GM21447 (cell line): Measurements from ENCODE around the gene SSH3.

Experiments used
- ATAC-seq: cut with Tn5 transposase; IDR thresholded peaks from one replicate; pipeline ENCODE4 v1.9.1; 2021; ENCODE audit not compliant: unreplicated experiment

SSH3 gene

DNA sequence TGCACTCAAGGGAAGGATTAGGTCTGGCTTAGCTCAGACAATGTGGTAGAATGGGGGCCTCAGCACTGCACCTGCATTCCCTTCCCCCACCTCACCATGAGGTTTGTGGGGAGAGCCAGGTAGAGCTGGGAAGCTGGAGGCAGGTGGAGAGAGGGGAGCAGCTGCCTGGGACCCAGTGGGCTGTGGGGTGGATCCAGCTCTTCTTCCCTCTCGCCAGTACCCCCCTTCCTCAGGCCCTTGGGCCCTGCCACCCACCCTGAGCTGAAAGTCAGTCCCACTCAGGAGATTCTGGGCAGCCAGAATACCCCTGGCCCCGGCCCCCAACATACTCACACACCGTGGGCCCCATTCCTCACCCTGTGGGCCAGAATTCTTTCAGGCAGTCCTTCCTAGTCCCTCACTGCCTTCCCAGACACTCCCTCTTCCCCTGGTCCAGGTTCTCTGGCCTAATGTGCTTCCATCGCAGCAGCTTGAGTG lies 53.1 kb downstream of the SSH3 start:
- ATAC-seq = no peak

DNA sequence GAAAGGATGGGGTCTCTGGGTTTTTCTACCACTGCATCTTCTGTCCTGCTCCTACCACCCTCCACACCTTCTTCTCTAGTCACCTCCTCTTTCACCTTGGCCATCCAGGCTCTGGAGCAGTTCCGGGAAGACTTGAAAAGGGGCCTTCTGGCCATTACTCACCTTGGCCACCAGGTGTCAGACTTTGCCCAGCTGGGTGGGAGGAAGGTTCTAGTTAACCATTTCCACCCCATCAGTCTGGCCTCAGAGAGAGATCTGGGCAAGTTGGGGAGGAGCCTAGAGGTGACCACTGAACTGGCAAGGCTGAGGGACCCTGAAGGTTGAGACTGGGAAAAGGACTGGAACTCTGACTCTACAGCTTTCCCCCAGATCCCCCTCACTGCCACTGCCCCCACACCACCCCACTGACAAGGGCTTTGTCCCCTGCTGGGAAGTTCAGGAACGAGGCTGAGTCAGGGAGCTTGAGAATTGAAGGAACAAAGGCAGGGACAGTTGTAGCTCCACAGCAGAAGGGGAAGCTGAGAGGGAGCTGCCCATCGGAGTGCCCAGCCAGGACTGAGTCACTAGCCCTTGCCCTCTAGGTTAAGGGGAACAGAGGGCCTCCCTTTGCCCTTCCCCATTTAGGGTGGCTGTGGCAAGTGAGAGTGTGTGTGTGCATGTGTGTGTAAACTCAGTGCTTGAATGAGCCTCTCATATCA lies 53.7 kb downstream of the SSH3 start:
- ATAC-seq = no peak

DNA sequence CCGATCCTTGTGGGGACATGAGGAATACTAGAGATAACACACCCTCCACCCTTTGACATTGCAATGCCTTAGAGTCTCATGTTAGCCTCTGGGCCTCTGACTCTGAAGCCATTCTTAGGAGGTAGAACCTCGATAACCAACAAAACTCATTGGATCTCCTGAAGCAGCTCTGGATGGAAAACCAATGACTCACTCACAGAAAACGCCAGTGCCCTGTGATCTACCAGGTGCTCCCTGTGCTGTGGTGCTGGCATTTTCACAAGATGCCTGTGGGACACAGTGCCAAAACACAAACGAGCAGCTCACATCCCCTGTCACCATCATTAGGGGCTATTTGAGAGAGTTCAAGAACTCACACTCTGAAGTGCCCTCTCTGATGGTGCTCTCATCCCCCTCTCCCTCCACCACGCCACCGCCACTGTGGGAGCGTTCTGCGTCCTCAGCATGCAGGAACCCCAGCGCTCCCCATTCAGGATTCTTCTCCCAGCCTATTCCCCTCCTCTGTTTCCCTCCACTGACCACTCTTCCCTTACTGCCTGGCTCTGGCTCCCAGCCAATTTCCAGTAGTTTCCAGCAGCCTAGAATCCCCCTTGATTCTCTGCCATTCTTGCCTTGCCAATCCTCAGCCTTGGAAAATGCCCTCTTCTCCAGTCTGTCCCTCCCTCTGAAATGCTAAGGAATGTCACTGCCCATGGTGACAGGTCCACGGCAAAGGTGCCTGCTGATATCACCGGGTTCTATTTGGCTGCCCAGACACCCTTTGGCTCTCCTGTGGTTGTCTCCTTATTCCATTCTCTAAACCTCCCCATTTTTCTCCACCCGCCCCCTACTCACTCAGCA lies 54.7 kb downstream of the SSH3 start:
- ATAC-seq = no peak
